T-helper 1 cell treated with Interleukin-12 subunit alpha and Interleukin-12 subunit beta and Interleukin-4 antibody, amounts not matched to agents 30 ng/mL and 1 ng/mL, for 36 hours (primary cell): ENCODE measurements around the gene CPPED1. TPM values are rescaled to one million over a fixed set of nuclear protein-coding genes. Genes with fewer than 3 reads are reported as not detected.
"Not testable (repeated sequence)": the region's sequence is repeated elsewhere in the genome, so short reads cannot be mapped to it uniquely, and the experiment has no call there.

Experiments used
- intact Hi-C: fragments of 100-400 bp; cut with micrococcal nuclease; formaldehyde crosslinking; loops from one replicate; pipeline ENCODE4 v1.15.1; 2024
- total RNA-seq: library from RNA; stranded (reverse); gene quantifications from 2 replicates; pipeline ENCODE4 v1.2.3, GENCODE V29; 2022

Gene CPPED1
- total RNA-seq, 1 donor from 2014 or later, result 22.9 TPM

DNA sequence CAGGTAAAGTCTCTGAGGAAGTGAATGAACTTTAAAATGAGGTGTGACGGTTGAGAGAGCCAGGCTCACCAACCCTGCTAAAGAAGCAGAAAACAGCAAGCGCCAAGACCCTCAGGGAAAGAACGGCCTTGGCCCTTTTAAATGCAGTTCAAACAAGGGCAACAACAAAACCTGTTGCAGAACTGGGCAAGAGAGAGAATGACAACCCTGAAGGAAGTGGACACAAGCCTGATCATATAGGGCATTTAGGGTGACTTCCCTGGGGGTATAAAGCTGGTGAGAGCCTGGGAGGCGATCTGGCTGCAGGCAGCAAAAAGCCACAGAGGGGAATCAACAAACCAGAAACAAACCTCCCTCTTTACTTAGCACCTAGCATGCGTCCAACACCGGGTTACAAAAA, 1.0 kb downstream of the CPPED1 start:
- intact Hi-C loops, result loop anchor here (1.0 to 10.0 kb wide), 12 partner anchors 17 to 1858 kb away; partner anchors contain the start of genes CLEC16A, DEXI, GSPT1 and RSL1D1

DNA sequence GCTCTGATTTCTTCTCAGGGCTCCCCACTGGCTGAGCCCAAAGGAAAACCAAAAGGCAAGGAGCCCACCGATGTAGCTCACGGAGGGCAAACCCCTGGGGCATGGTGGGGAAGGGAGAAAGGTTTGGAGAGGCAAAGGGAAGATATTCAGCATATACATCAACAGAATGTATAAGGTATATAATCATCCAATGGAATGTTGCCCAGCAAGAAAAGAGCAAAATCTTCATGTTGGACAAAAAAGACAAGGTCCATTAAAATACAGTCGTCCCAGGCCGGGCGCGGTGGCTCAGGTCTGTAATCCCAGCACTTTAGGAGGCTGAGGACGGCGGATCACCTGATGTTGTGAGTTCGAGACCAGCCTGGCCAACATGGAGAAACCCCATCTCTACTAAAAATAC, 1.6 kb downstream of the CPPED1 start:
- intact Hi-C loops, result loop anchor here (5.0 to 10.0 kb wide), 7 partner anchors 345 to 1857 kb away; partner anchors contain the start of genes CLEC16A, DEXI, GSPT1 and RSL1D1

DNA sequence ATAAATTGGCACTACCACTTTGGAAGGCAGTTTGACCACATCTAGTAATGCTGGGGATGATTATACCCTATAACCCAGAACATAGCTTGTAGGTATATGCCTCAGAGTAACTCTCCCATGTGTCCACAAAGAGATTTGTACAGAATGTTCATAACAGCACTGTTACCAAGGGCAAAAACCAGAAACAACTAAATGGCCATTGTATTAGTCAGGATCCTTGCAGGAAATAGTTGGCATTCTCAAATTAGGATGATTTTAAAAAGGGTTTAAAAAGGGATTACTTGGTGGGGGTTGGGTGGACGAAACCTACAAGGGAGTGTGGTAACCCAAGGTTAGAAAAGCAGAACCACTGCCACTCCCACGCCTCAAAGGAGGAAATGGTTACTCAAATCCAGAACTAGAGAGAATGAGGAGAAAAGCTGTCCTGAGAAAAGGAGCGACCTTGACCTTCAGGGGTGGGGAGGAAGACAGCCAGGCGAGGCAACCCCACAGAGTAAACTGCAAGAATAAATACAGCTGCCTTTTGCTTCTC, 2.1 kb downstream of the CPPED1 start:
- intact Hi-C loops, result loop anchor here (5.0 to 10.0 kb wide), 7 partner anchors 344 to 1857 kb away; partner anchors contain the start of genes CLEC16A, DEXI, GSPT1 and RSL1D1

DNA sequence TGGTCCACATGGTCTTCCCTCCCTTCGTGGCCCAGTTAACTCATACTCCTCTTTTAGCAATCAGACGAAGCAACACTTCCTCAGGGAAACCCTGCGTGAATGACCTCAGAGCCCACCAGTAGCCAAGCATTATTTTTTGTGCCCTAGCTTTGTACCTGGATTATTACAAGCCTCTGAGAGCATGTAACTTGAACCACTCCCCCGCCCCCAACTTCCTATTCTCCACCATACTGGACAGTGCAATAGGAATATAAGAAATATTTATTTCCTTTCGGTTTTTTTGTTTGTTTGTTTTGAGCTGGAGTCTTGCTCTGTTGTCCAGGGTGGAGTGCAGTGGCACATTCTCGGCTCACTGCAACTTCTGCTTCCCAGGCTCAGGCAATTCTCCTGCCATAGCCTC, 2.9 kb downstream of the CPPED1 start:
- intact Hi-C loops, result loop anchor here (5.0 to 10.0 kb wide), 7 partner anchors 344 to 1856 kb away; partner anchors contain the start of genes CLEC16A, DEXI, GSPT1 and RSL1D1

DNA sequence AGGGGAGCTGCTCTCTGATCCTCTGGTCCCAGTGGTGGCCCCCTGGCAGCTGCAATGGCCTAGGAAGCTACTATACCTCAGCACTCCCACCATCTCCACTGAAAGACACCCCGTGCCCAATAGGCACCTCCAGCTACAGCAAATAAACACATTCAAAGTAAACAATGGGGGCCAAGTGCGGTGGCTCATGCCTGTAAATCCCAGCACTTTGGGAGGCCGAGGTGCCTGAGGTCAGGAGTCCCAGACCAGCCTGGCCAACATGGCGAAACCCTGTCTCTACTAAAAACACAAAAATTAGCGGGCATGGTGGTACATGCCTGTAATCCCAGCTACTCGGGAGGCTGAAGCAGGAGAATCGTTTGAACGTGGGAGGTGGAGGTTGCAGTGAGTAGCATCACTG, 3.7 kb downstream of the CPPED1 start:
- intact Hi-C loops, result loop anchor here (5.0 to 10.0 kb wide), 7 partner anchors 343 to 1855 kb away; partner anchors contain the start of genes CLEC16A, DEXI, GSPT1 and RSL1D1

DNA sequence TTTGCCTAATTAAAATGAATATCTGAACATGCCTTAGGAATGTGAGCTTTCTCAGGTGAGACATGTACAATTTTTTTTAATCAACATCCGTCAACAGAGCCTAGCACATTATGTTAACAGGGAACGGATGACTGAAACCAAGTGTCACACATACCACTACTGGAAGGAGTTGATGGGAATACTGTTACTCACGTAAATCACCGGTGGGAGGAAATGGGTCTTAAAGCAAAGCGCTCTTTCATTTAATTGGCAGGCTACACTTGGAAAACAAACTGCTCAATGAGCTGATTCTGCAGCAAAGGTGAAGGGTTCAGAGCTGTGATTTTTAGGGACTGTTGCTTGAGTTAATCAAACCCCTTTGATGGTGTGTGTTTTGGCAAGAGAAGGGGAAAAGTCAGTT, 4.8 kb downstream of the CPPED1 start:
- intact Hi-C loops, result no loop called here

DNA sequence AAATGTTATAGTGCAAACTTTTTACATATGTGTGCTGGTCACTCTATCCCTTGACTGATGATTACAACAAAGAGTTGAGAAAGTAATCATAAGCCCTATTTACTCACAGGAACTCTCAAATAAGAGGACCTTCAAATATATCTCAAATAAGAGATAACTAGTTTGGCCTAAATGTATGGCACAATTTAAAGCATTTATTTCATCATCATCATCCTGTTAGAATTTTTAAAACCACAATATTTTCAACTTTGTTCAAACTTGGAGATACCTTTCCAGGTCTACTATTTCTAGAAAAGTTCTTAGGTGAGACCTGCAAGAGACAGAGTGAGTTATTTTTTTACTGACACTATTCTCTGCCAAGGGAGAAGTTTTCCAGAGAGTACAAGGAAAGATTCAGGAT, 5.5 kb downstream of the CPPED1 start:
- intact Hi-C loops, result no loop called here

DNA sequence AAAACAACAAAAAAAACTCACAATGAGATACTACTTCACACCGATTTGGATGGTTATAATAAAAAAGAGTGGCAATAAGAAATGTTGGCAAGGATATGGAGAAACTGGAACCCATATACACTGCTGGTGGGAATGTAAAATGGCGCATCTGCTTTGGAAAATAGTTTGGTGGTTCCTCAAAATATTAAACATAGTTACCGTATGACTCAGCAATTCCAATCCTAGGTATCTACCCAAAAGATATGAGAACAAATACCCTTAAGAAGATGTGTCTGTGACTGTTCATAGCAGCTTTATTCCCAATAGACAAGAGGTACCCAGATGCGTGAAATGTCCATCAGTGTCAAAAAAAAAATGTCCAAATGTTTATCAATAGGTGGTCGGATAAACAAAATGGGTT, 7.2 kb downstream of the CPPED1 start:
- intact Hi-C loops, result no loop called here

DNA sequence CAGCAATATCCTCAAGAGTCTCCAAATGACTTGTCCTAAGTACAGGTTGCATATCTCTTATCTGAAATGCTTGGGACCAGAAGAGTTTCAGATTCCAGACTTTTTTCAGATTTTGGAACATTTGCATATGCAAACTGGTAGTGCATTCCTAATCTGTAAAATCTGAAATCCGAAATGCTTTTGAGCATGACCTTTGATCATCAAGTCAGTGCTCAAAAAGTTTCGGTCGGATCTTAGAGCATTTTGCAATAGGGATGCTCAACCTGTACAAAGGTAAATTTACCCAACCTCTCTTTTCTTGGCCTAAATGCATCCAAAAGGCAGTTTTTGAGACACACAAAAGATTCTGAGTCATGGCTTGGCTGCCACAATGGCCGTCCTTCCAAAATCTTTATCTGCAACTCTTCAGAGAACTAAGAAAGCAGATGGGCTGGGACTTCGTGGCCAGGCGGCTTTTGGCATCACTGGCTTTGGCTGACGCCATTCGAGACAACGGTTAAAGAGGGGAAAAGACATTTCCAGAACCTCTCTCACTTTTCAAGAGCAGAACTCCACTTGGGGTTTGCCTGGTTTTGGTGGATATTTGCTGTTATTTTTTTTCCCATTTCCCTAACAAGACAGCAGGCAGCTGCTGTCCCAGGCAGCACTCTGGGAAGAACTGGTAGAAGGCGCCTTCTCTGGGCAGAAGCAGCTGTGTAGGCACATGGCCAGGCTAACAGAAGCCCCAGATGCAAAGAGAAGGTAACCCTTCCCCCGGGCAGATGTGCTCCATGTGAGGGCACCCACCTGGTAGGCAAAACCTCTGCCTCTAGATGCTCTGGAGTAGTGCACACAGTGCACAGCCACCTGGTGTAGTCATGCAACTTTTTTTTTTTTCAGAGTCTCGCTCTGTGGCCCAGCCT, 8.9 kb downstream of the CPPED1 start:
- intact Hi-C loops, result no loop called here

DNA sequence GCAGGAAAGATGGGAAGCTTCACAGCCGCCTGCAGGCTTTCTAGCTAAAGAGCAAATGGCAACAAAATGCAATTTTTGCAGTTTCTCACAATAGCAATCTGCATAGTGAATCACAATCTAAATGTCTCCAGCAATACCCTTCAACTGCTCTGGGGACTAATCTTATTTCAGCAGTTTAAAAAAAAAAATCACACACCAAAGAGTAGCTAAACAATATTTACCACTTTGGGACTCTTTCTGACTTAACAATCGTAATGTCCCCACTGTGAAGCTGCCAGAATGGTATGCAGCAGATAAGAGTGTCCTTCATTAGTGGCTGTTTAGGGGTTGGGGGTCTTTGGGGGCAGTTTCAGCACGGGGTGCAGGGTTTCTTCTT, 9.8 kb downstream of the CPPED1 start:
- intact Hi-C loops, result no loop called here

DNA sequence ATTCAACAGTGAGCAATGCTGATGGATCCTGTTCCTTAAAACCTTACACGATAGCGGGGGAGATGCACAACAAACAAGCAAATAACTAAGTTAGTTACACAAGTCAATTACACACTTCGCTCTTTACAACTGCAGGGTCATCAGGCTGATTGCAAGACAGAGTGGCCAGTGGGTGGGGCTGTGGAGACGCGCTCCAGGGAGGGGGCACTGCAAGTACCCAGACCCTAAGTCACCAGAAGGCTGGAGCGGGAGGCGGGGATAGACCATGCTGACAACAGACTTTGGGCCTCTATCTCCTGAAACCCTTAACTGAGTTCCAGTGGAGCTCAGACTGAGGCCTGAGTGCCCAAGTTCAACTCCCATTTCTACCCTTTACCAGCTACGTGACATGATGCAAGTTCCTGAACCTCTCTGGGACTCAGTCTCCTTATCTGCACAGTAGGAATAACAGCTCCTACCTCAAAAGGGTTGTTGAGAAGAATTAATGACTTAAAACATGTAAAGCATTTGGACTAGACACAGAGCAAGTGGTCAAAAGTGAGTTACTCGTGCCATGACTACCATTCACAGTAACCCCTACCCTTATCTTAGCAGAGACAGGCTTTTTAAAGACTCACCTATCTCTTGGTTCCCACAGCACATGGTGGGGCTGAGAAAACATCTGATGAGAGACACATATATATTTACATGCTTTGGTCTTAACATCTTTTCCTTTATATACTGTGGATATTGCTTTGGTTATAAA, 10.4 kb downstream of the CPPED1 start:
- intact Hi-C loops, result no loop called here

DNA sequence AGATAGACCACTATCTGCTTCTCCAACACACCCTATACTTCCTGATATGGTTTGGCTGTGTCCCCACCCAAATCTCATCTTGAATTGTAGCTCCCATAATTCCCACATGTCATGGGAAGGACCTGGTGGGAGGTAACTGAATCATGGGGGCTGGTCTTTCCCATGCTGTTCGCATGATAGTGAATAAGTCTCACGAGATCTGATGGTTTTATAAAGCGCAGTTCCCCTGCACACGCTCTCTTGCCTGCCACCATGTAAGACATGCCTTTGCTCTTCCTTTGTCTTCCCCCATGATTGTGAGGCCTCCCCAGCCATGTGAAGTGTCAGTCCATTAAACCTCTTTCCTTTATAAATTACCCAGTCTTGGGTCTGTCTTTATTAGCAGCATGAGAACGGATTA, 11.2 kb downstream of the CPPED1 start:
- intact Hi-C loops, result not testable (repeated sequence)

DNA sequence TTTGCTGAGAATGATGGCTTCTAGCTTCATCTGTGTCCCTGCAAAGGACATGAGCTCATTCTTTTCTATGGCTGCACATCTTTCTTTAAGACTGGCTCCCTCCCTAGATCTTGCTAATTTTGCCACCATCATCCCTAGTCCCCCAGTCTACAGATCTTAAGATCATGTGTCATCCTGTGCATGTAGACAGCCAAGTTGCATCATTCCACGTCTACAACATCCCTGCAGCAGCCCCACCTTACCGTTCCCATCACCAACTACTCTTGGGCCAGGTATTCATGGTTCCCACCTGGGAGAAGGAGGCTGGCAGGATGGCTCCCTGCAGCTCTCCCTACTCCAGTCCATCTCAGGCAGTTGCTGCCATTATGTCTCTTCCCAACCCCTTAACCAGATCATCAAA, 12.3 kb downstream of the CPPED1 start:
- intact Hi-C loops, result no loop called here

DNA sequence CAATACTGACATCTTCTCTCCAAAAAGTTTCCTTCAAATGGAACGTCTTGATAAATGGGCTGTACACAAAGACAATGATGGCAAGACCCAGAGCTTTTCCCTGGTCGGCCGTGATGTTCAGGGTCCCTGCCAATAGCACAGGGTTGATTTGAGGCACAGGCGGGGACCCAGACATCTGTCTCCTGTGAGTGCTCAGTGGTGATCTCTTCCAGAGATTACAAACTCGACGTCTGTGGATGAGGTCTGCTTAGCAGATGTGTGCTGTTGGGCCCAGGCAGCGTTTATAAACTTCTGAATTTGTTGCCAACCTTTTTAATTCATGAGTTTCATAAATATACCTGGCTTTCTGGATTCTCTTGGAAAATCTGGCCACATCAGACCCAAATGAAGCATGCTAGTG, 14.9 kb downstream of the CPPED1 start:
- intact Hi-C loops, result no loop called here

DNA sequence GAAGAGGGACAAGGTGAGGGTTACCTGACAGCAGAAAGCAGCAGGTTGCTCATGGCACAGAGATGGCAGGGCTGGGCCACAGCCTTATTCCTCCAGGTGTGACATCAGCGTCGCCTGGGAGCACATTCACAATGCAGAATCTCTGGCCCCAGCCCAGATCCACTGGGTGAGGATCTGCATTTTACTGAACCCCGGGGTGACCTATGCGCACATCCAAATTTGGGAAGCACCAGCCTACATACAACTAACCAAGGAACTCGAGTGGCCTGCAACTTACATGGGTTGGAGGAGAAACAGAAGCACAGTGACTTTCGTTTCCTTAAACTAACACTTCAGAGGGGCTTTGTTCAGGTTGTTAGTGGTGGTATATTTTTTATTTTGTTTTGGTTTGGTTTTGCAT, 17.6 kb downstream of the CPPED1 start:
- intact Hi-C loops, result no loop called here

DNA sequence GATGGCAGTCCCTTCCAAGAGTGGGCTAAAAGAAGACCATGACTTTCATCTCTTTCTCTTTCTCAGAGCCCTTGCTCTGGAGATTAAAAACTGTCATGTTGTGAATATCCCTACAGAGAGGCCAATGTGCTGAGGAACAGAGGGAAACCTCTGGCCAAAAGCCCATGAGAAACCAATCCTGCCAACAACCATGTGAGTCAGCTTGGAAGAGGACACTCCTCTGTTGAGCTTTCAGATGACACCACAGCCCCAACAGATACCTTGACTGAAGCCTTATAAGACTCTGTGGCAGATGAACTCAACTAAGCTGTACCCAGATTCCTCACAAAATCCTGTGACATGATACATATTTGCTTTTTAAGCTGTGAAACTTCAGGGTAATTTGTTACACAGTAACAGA, 19.6 kb downstream of the CPPED1 start:
- intact Hi-C loops, result no loop called here

DNA sequence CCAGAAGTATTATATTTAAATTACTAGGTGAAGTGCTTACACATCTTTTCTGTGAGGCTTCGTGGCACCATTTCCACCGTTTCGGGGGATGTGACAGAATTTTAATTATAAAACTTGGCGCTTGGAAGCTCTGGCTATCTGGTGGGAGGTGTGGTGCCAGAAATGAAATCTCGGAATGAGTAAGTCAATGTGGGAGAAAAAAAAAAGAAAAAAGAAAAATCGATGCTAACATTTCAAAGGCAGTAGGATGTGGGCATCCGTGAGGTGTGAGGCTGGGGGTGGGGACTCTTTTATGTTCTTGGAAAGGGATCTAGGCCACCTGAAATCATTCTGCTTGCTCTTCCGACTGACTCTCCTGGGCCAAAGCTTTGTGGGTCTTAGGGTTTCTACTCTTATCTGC, 21.9 kb downstream of the CPPED1 start:
- intact Hi-C loops, result no loop called here

DNA sequence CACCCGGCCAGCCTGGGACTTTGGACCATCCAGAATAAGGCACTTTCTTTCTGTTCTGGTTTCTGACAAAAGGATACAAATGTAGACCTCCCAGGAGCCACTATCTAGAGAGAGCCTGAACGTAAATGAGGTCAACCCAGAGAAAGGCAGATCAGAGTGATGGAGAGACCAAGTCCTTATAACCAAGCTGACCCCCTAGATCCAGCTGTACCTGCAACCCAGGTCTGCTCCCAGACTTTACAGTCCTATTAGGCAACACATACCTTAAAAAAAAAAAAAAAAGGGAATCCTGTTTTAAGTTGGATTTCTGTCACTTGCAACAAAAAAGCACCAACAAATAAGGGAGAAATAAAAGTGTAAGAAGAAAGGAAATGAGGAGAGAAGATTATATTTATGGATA, 23.2 kb downstream of the CPPED1 start:
- intact Hi-C loops, result no loop called here

DNA sequence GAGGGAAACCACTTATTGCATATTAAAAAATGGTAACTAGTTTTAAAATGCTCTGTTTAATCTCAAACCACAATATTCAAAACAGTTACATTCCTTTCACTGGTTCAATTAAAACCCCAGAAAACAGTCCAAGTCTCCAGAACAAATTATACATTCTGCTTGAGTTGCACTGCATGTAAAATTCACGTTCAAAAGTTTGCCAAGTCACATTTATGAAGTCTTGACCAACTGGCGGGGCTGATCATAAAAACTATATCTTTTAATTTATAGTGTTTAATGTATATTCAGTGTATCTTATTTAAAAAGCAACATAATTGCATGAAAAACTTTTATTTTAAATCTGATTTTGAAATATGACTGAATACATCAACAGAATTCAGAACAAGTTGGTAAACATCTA, 25.0 kb downstream of the CPPED1 start:
- intact Hi-C loops, result no loop called here

DNA sequence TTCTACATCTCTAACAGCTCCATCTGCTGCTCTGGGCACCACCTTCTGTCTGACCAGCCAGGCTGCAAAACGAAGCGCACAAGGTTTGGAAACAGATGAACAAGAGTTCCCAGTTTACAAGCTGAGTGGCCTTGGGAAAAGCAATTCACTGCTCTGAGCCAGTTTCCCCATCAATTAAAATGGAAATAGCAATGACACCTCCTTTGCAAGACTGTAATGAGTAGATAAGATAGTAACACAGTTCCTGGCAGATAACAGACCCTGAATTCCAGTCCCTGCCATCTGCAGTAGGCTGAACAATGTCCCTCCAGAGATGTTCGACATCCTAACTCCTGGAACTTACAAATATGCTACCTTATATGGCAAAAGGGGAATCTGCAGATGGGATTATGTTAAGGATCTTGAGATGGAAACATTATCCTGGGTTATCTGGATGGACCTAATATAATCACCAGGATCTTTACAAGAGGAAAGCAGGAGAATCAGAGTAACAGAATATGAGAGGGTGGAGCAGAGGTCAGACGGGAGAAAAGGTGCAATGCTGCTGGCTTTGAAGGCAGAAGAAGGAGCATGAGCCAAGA, 27.9 kb downstream of the CPPED1 start:
- intact Hi-C loops, result no loop called here

DNA sequence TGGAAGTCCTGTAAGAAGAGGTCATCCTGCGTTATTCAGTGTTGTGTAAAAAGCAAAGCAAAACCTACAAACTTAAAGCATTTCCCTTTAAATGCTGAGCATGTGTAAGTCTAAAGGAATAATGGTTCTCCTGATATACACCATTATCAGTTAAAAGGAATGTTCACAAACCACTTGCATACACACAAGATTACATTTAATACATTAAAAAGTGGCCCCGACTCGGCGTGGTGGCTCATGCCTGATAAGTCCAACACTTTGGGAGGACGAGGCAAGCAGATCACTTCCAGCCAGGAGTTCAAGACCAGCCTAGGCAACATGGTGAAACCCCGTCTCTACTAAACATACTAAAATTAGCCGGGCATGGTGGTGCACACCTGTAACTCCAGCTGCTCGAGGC, 30.5 kb downstream of the CPPED1 start:
- intact Hi-C loops, result no loop called here
